ENCODE data around the gene VASH2.
"Not testable (repeated sequence)": the region's sequence is repeated elsewhere in the genome, so short reads cannot be mapped to it uniquely, and the experiment has no call there.

VASH2 gene

DNA sequence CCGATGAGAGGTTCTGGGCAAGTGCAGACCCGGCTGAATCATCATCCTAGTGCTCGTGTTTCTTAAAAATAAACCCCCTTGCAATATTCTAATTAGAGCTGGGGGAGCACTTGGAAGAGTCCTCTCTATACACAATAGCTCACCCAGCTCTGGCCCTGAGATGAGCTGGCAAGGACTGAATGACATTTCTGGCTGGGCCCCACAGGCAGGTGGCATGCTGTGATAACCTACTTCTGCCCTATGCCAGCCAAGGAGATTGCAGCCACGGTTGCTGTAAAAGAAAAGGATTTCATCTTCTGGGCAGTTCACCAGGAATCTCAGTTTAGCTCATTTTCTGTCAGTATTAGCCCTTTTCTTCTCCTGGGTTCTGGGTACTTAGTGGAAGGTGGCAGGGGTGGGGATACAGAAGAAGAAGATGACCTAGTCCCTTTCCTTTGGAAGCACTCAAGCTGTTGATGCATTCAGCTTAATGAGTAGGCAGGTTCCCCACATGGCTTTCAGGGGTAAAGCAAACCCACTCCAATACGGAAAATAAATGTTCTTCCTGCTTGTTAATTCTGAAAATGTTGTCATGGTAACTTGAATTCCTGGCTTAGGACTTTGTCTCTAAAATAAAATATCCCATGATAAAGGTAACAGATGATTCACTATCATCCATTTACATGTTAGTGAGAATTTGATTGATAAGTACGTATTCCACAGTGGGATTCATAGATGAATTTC is 32.2 kb downstream of the VASH2 start:
- no peak for DNase-seq

DNA sequence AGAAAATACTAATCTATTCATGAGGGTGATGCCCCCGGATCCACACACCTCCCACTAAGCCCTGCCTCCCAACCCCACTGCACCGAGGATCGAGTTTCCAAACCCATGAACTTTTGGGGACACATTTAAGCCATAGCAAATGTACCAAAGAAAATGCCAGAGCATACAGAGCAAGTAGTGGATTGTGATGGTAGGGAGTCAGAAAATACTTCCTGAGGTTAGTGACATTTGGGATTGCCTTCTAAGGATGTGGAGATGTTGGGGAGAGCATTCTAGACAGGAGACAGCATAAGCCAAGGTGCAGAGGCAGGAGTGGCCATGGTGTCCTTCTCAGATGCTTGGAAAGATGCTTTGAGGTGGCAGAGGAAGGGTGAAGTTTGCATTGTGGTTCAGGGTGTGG is 33.1 kb downstream of the VASH2 start:
- DNase-seq = no peak

DNA sequence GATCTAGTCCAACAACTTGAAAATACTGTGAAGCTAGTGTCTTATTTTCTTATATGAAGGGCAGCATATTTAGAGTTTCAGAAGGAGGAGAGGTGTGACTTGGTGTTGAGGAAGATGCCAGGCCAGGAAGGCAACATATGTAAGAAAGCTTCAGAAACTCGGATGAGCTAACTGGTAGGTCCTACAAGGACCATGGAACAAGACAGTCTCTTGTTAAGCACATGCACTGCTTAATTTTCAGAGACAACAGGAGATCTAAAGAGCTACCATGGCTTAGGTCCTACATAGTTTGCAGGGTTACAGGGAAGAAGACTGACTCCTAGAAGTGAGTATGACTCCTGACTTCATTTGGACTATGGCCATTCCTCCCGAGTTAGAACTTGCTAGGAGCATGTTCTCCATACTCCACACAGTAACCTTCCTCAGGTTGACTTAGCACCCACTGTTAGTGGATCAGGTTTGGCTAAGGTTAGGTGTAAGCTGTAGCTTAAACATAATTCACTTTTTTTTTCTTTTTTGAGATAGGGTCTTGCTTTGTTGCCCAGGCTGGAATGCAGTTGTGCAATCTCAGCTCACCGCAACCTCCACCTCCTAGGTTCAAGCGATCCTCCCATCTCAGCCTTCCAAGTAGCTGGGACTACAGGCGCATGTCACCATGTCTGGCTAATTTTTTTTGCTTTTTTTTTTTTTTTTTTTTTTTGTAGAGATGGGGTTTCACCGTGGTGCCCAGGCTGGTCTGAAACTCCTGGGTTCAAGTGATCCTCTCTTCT is 34.4 kb downstream of the VASH2 start:
- DNase-seq = no peak

DNA sequence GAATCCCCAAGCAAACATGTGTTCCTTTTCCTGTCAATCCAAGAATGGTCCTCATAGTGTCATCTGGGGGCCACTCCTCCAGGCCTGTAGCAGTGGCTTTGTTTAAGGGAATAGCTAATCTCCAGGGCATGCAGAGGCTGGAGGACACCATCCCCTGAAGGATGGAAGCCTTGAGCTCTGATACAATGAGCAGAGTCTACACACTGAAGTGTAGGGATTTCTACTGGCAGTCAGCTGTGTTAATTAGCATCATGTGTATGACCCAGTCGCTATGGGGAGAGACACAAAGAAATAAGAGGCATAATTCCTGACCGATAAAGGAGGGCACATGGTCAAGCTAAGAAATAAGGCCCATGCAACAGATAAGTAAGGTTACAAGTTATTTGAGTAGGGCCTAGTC is 36.2 kb downstream of the VASH2 start:
- DNase-seq = no peak

DNA sequence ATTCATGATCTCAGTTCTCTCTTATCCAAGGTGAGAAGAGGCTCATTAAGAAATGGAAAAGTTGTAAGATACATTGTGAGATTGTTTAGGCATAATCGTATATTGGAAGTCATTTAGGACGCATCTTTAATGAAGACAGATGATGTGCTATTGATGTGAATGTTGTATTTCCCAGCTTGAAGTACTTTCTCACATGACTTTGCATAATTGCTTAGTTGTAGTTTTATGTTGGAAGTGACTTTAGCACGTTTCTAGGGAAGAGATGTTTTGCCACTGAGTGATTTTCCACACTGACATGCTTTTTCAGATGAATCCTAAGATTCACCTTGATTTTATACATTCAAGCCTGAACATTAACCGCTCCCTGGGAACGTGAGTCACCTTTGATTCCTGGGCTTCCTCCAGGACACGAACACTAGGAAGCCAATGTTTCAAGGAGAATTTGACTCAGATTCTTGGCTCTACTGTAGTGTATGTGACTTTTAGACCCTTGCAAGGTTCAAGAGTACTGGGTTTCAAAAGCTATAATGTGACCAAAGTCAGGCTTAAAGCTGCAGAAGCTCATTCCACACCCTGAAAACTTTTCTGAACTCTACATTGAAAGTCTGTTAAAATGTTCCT is 37.5 kb downstream of the VASH2 start:
- no peak for DNase-seq

DNA sequence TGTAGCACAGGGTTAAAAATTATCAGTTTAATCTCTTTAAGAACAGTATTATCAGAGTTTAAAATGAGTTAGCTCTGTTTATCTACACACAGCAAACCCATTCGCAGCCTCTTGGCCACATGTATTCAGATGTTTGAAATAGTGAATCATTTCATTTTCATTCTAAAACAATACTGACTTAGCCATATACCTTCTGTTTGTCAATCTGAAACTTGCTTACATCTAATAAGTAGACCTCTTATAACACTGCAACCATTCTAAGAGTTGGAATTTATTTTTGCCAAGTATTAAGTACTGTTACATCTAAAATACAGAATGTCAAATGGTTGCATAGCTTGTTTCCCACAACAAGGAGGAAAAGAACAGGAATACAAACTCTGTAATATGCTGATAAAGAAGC is 39.9 kb downstream of the VASH2 start:
- no peak for DNase-seq

DNA sequence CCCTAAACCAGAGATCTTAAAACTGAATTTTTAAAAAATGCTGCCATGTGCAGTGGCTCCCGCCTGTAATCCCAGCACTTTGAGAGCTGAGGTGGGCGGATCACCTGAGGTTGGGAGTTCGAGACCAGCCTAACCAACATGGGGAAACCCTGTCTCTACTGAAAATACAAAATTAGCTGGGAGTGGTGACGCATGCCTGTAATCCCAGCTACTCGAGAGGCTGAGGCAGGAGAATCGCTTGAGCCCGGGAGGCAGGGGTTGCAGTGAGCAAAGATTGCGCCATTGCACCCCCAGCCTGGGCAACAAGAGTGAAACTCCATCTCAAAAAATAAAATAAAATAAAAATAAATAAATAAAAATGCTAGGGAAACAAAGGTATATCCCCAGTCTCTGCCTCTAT is 43.6 kb downstream of the VASH2 start:
- not testable (repeated sequence) for DNase-seq

DNA sequence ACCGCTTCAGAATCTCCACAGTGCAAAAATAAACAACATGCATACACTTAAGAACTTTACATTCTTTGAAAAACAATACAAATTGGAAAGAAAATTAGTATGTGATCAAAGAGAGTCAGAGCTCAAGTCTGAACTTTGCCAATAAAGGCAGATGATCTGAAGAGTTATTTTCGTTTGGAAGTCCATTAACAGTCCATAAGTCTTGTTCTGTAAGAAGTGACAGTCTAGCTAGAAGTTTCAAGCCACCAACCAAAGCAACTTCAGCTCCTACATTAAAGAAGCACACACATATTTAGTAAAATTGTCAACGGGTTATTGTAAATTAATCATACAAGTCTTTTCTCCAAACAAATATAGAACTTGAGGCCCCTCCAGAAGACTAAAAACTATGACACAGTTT is 44.6 kb downstream of the VASH2 start:
- DNase-seq = no peak

DNA sequence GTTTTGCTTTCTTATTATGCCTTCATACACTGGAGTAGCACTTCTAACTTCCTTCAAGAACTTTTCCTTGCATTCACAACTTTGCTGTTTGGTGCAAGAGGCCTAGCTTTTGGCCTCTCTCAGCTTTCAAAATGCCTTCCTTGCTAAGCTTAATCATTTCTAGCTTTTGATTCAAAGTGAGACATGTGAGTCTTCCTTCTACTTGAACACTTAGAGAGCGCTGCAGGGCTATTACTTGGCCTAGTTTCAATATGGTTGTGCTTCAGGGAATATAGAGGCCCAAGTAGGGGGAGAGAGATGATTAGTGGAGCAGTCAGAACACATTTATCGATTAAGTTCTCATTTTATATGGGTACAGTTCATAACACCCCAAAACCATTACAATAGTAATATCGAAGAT is 52.9 kb downstream of the VASH2 start:
- DNase-seq = no peak

DNA sequence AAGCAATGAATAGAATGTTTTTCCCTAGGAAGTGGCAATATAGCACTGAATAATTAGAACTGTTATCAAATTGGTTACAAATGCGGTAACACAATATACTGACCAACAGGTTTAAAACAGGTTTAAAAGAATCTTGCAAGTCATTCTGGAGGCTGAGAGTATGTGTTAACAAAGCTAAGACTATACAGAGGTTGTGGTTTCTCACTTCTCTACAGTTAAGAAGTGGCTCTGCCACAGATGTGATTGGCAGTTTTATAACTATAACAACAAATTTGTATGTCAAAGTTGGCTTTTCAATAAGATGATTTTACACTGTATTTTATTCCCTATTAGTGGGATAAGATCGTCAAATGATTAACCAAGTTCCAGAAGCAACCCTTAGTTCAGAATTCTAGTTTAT is 58.2 kb downstream of the VASH2 start:
- no peak for DNase-seq

DNA sequence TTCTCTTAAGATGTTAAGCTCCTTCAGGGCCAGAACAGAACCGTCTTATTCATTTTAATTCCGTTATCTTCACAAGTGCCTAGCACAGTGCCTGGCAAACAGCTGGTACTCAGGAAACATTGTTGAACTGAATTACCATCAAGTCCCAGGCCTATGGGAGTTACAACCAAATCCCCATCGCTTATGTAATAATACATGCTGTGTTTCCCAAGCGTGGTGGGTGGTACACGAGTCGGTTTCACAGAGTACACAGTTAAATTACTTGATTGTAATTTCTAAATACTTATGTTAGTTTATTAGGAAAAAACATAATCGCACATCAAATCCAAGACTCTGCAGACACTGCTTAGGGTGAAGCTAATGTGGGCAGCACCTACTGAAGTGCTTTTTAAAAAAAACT is 64.3 kb downstream of the VASH2 start:
- DNase-seq = no peak

DNA sequence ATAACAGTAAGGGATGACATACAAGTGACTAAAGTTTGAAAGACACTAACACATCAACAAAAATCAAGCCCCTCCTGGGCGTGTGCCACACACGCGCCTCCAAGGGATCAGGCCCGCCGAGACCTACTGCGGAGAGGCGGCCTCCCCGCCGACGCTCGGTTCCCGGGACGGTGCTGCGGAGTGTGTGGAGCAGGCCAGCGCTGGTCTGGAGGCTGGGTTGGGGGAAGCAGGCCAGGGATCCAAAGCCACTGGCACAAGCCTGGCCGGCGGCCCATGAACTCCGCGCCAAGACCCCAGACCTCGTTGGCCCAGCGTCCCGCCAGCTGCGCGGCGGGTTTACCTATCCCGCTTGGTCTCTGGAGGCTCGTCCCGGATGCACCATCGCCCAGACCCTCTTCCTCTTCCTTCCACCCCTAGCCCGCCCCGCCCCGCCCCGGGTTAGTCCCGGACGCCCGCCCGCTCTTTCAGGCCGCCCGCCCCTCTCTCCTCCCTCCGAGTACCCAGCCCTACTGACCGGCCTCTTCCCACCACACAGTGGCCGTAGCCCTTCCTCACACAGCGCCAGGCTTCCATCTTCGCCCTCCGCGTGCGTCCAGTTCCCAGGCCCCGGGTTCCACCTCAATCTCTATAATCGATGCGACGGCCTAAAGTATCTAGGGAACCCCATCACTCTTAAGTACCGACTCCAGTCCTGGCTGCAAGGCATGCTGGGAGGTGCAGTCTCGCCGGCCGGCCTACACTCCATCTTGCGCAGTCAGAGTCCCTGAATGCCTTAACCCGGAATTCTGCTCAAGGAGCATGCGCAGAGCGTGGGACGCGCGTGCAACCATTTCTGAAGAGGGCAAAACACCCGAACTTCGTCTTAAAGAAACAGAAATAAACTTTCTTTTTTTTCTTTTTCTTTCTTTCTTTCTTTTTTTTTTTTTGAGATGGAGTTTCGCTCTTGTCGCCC is 65.0 kb downstream of the VASH2 start, which contains the start of gene ANGEL2:
TSS of gene ANGEL2 (minus strand) at position 769 of the 952 bp plus-strand sequence. CDS start at position 573, 196 bp downstream.
- peak; percentile 90 for DNase-seq

DNA sequence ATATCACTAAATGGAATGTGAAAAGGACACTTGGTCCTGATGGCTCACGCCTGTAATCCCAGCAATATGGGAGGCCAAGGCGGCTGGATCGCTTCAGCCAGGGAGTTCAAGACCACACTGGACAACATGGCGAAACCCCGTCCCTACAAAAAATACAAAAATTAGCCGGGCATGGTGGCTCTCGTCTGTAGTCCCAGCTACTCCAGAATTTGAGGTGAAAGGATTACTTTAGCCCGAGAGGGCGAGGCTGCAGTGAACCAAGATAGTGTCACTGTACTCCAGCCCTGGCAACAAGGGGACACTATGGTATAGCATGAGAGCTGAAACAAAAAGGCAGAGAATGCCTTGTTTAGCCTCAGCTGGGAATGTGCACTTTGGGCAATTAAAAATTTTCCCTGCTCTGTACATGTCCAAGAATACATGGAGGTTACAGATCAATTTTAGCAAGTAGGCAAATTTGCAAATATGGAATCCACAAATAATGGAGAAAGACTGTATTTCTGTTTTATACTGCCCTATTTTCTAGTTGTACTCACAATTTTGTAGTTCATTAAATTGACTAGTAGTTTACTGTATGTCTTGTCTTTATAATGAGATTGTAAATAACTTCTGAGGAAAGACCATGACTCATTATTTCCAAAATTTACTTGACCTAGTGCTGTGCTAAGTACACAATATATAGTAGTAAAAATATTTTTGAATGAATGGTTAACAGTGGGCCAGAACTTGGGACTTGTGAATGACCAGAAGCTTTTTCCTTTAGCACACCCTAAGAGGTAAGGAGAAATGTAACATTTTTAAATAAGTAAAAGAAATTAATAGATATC is 67.3 kb downstream of the VASH2 start:
- no peak for DNase-seq

DNA sequence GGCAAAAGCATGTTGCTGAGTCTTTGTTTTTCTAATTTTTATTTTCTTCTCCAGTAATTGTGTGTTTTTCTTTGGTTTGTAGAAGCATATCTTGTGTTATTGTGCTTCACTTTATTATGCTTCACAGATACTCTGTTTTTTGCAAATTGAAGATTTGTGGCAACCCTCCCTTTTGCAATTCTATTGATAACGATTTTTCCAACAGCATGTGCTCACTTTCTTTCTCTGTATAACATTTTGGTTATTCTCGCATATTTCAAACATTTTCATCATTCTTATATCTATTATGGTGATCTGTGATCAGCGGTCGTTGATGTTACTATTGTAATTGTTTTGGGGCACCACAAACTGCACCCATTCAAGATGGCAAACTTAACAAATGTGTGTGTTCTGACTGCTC is 69.1 kb downstream of the VASH2 start:
- no peak for DNase-seq

DNA sequence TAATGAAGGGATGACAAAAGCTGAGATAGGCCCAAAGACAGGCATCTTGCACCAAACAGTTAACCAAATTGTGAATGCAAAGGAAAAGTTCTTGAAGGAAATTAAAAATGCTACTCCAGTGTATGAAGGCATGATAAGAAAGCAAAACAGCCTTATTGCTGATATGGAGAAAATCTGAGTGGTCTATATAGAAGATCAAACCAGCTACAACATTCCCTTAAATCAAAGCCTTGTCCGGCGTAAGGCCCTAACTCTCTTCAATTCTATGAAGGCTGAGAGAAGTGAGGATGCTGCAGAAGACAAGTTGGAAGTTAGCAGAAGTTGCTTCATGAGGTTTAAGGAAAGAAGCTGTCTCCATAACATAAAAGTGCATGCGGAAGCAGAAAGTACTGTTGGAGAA is 69.7 kb downstream of the VASH2 start:
- DNase-seq = no peak

DNA sequence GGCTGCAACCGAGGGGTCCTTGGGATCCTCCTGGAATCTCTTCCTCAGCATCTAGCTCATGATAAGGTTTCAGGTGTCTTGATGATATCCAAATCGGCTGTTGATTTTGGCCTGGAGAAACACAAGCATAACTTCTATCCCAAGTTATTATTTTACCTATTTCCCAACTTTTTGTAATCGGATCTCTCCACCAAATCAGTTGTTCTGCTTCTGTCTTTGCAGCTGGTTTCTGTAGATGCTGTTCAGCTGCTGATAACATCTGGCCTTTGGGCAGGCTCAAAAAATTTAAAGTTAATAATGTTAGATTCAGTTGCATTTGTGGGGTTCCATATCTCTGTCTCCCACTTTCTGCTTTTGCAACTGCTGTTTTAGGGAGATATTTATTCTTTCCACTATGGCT is 76.7 kb downstream of the VASH2 start:
- not testable (repeated sequence) for DNase-seq

DNA sequence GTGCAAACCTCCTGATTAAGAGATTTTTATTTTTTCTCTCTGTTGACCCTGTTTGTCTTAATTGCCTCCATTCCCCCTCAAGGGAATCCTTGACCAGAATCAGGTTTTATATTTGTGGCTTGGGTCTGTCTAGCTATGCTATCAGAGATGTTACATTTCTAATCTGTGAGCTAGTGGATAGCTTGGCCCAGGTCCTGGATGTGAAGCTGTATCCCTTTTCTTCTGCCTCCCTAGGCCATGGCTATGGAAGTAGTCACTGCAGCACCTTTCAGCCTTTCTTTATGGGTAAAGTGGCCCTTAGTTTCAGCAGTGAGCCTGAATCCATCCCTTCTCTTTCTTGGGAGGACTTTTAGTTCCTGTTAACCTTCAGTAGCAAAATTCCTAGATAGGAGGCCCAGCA is 82.3 kb downstream of the VASH2 start:
- no peak for DNase-seq

DNA sequence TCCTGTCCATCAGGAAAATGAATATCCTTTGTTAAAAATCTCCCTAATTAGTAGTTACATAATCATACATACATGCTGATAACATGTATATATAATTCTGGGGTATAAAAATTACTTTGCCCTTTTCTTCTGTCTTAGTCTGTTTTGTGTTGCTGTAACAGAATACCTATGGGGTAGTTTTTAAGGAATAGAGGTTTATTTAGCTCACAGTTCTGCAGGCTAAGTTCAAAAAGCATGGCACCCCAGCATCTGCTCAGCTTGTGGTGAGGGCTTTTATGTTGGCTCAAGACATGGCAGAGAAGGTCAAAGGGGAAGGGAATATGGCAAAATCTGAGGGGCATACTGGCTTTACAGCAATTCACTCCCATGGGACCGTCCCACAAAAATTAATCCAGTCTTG is 84.4 kb downstream of the VASH2 start:
- no peak for DNase-seq

DNA sequence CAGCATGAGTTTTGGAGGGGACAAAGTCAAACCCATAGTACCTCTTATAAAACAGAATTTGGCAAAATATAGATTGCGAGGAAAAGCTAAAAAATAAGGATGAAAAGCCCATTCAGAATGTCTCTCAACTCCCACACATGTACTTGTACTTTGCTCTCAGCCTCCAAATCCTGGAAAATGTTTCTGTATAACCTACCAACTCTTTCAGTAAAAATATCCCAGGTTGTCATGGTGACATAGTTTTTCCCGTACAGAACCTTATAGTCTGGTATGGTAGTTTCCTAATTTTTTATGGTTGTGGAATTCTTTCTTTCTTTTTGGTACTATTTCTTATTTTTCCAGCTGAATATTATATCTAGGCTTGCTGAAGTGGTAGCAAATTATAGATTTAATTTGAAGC is 85.2 kb downstream of the VASH2 start:
- DNase-seq = no peak
